Fibroblast of skin of right quadriceps (primary cell): ENCODE measurements around the gene ABHD3.
"Not testable (repeated sequence)": the region's sequence is repeated elsewhere in the genome, so short reads cannot be mapped to it uniquely, and the experiment has no call there.

Source experiments
- DNase-seq: peaks from one replicate; pipeline ENCODE4 v3.0.0-alpha.2; 2013

ABHD3 gene

GRCh38 chr18:21703241-21703820, 1.2 kb downstream of the ABHD3 start:
- DNase-seq, result no peak

GRCh38 chr18:21702602-21703001, 2.0 kb downstream of the ABHD3 start:
- DNase-seq, result no peak

- no peak for DNase-seq
Observed at GRCh38 chr18:21701621-21702020, 3.0 kb downstream of the ABHD3 start.

DNA sequence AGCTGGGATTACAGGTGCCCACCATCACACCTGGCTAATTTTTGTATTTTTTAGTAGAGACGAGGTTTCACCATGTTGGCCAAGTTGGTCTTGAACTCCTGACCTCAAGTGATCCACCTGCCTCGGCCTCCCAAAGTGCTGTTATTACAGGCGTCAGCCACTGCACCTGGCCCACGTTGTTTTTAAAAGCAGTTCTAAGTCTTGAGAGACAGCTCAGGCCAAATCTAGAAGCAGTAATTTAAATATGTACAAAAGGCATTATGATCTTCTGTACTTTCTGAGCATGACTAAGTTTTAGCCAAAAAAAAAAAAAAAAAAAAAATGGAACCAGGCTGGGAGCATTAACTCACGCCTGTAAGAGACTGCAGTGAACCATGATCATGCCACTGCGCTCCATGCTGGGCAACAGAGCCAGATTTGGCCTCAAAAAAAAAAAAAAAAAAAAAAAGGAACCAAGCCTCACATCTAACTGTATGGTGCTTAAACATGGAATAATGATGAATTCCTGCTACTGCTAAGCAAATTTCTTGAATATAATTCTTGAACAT, 4.0 kb downstream of the ABHD3 start:
- DNase-seq, result no peak

GRCh38 chr18:21693322-21693721, 11.3 kb downstream of the ABHD3 start:
- DNase-seq, result no peak

DNA sequence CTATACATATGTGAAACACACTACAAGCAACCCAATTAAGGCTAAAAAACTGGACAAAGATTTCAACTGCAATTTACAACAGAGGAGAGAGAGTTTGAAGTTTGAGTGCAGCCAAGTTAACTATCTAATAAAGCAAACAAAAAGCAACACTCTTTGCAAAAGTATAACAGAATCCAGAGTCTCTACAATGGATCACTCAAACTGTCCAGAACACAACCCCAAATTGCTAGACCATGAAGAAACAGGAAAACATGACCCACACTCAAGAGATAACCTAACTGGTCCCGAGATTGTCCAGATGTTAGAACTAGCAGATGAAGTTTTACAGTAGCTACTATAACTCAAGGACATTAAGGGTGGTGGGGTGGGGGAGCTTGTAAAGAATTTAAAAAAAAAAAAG, 14.8 kb downstream of the ABHD3 start:
- DNase-seq, result no peak

- DNase-seq, result no peak
Observed at GRCh38 chr18:21686282-21687105, 18.1 kb downstream of the ABHD3 start.

- DNase-seq, result not testable (repeated sequence)
Observed at GRCh38 chr18:21685556-21685981, 19.0 kb downstream of the ABHD3 start.

- no peak for DNase-seq
Observed at GRCh38 chr18:21684731-21685130, 19.8 kb downstream of the ABHD3 start.

GRCh38 chr18:21682371-21683051, 22.1 kb downstream of the ABHD3 start:
- peak; percentile 48 for DNase-seq

- DNase-seq, result no peak
Observed at GRCh38 chr18:21680161-21680560, 24.4 kb downstream of the ABHD3 start.

GRCh38 chr18:21678859-21679258, 25.7 kb downstream of the ABHD3 start:
- DNase-seq, result no peak

DNA sequence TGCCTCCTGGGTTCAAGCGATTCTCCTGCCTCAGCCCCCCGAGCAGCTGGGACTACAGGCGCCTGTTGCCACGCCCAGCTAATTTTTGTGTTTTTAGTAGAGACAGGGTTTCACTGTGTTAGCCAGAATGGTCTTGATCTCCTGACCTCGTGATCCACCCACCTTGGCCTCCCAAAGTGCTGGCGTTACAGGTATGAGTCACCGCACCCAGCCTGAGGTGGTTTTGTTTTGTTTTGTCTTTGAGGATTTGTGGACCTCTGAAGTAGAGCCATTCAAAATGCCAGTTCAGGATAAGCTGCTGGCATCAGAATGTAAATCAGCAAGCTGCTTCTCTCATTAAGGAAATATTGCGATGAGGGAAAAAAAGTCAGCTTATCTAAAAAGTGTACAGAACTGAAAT, 29.2 kb downstream of the ABHD3 start:
- DNase-seq, result not testable (repeated sequence)

DNA sequence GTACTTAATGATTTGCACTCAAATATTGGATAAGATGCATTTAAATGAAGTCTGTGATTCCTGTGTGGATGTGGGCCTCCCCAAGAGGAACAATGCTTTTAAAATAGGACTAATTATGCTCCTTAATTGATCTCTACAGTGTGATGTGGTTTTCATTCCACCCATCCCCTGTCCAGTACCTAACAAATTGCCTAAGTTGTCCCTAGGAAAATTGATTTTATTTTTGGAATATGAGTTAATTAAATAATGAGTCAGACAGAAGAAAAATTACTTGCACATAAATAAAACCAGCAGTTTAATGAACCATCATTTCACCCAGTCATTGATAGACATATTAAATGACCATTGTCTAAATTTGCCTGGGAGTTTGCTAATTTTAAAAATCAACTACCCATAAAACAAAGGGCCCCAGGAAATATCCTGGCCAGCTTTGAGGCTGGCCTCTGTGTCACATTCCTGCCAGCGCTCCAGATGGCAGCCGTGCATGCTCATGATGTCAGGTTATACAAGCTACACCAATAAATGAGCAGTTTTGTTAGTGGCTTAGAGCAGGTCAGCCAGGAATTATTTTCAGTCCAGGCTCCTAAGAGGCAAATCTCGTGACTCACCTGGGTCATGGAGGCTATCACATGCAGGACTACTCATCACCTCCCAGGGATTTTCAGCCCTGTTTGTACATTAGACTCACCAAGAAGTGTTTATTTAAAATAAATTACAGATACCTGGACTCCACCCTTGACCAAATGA, 31.9 kb downstream of the ABHD3 start:
- peak; percentile 11 for DNase-seq

DNA sequence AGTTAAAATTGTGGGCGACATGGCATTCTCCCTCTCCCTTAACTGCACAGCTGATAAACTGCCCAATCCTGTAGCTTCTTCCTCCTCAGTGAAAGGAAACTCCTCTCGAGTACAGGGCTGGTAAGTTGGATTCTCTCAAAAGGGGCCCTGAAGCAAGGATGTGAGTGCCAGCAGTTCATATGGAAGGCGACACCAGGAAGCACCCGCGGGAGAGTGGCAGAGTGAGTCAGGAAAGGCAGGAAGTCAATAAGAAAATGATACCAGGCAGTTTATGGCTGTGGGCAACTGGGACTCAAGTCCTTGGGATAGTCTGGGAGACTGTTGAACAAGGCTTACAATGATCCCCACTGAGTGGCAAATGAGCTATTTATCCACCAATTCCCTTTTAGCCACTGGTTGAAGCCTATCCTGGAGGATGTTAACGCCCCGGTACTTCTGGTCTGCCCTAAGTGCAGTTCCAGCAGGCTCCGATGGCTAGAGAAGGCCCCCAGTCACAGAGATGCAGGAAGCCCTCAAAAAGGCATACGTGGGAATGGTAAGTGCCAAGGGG, 34.8 kb downstream of the ABHD3 start:
- peak; percentile 14 for DNase-seq

DNA sequence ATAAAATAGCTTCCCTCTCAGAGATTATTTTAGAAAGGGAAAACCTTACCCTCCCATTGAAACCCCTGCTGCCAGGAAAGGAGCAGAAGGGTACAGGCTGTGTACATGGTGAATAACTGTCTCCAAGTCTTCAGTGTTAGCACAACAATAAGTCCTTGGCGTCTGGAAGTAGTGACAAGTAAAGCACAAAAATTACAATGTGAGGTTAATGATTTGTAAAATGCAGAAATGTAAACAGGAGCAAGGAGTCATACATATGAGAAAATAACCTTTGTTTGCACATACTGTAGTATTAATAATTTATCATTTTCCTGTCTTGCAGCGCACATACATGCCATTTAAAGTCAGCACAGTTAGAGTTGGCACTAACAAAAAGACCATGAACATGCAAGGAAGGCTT, 40.5 kb downstream of the ABHD3 start:
- DNase-seq, result no peak

- no peak for DNase-seq
Observed at GRCh38 chr18:21663578-21663977, 41.0 kb downstream of the ABHD3 start.

GRCh38 chr18:21662581-21662980, 42.0 kb downstream of the ABHD3 start:
- no peak for DNase-seq

GRCh38 chr18:21660078-21660477, 44.5 kb downstream of the ABHD3 start:
- DNase-seq, result no peak

DNA sequence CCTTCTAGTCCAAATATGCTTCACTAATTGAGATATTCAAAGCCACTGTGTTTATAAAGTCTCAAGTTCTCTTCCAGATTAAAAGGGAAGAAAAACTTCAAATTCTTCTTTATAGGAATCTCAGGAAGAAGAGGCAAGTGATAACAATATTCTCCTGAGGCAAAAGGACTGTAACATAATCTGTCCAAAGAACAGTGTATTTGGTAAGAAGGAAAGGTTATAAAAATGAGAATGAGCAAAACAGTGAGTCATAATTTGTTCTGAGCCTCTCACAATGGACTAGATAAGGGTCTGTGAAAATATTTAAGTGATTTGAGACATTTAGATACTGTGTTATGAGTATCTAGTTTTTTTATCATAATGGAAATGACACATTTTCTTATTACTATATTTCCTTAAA, 48.2 kb downstream of the ABHD3 start:
- peak; percentile 7 for DNase-seq

DNA sequence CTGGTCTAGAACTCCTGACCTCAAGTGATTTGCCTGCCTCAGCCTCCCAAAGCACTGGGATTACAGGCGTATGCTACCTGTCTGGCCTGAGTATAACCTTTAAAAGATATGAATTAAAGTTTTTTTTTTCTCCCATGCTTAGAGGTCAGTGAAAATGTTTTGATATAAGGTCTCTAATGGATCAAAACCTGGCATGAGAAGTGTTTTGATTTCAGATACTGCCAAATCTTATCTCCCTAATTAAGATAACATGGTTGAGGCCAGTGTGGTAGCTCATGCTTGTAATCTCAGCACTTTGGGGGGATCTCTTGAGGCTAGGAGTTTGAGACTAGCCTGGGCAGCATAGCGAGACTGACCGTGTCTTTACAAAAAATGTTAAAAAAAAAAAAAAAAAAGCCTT, 51.2 kb downstream of the ABHD3 start:
- DNase-seq, result no peak

DNA sequence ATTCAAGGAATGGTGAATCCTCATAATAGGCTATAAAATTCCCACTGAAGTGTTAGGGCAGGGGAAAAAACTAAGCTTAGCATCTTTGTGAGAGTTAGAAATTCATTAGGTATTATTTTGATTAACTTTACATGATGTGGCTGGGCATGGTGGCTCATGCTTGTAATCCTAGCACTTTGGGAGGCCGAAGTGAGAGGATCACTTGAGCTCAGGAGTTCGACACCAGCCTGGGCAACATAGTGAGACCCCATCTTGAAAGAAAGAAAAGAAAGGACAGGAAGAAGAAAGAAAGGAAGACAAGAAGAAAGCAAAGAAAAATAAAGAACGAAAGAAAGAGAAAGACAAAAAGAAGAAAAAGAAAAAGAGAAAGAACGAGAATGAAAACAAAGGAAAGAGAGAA, 52.5 kb downstream of the ABHD3 start:
- DNase-seq, result no peak

DNA sequence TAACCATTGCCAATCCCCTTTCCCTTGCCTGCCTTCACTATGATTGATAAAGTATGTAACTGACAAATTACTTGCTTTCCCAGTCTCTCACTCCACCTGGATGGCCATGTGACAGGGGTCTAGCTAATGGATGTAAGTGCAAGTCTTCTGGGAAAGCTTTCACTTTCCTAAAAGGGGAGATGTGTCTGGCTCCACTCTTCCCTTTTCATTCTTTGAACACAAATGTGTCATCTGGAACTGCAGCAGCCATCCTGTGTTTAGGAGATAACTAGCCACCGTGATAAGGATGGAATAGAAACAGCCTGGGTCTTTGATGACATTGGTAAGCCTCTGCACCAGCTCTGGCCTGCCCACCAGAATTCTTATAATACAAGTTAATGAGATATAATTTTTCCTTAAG, 54.3 kb downstream of the ABHD3 start:
- no peak for DNase-seq
